ENCODE results near the gene HDAC4. TPM values are rescaled to one million over a fixed set of nuclear protein-coding genes. Genes with fewer than 3 reads are reported as not detected.

HDAC4 gene
- total RNA-seq, 1 experiment from 2014 or later, result 6.4 TPM

DNA sequence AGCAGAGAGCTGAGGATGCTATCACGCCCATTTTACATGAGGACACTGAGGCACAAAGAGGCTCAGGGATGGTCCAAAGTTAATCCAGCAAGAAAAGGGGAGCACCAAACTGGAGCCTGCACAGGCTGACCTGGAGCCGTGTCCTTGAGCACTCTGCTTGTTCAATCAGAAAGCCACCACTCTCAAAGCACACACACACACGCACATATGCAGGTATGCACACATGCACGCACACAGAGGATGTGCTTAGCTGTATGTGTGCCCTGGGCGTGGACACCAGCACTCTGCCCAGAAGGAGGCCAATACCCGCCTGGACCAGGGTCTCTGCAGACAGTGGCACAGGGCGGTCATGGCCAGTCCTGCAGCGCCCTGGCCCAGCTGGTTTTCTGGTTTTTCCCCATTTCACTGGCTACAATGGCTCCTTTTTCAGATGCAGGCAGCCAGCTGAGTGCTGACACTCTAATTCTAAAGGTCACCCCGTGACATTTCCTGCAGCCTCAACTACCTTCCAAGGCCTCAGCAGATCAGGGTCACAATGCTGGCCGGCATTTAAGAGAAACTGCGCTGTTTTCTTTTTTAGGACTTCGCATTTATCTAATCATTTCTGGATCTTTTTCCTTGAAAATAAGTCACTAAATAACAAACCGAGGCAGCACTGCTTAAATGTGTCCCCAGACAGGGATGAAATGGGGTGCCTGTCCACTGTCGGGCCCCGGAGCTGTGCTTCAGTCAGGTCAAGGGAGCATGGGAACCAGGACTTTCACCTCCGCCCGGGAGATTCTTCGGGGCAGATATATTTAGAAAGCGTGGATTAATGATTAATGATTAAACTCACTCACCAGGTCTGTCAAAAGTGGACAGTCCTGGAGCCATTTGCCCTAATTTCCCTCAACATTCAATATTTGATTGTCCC lies 104.5 kb downstream of the HDAC4 start:
- no peak for DNase-seq (ENCODE audit: low spot score)

DNA sequence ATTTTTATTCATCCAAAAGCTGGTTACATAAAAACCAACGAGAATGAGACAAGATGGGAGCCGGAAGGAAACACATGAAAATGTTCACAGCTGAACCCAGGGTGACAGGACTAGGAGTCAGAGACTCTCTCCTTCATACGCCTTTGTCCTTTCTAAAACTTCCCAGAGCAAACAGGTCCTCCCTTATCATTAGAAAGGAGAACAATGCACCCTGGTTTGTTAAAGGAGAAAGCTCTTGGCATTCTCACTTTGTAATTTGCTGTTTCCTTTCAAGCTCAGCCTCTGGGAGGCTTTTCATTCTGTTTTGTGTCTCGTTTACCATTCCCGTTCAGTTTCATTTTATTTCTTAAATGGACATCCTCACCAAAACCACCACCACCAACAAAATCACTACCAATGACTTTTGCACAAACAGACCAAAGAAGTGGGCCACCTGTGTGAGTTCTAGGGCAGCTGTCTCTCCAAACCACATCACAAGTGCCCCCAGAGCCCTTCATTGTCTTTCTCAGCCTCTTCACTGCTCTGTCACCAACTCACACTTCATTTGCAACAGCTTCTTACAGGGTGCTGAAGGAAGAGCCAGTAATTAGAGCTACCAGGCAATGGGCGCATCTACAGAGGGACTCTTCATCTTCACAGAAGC lies 105.3 kb downstream of the HDAC4 start:
- DNase-seq (ENCODE audit: low spot score), result no peak

DNA sequence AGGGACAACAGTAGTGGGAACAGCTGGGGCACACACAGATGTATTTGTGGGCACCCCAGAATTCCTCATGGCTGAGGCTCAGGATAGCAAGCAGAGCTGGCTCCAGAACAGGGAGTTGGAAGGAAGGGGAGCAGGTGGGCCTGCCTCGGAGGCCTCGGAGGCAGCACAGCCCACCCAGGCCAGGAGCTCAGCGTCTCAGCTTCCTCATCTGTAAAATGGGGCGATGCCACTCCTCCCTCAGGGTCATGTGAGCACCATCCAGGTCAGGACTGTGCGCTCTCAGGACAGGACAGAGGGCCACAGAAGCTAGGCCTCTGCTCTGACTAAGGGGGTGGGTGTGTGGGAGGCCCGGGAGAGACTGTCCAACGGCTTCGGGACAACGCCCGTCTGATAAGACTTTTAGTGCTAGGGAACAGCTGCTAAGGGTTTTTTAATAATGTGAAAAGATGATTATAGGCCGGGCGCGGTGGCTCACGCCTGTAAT lies 106.2 kb downstream of the HDAC4 start:
- DNase-seq (ENCODE audit: low spot score), result no peak

DNA sequence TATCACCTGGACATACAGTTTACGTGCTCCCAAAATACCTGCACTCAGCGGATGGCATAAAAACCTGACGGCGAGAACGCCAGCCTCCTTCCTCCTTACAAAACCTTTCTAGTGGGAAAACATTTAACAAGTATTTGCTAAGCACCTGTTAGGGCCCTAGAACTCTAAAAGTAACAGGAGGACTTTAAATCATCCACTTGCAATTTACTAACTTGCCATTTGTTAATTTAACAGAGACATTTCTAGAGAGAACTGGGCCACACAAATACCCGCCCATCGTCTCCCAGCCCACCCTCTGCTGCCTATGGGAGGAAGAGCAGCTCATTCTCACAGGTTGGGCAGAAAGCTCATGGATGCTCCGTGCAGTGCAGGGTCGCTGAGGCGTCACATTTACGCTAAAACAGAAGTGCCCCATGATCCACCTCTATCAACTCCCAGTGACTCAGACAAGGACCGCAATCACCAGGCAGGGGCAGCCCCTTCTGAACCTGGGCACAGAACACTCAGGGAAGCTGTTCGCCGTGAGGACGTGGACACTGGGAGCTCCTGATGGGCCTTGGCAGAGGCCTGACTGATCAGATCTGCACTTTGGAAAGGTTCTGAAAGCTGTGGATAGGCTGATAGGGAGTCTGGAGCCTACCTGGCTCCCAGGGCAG lies 106.9 kb downstream of the HDAC4 start:
- no peak for DNase-seq (ENCODE audit: low spot score)

DNA sequence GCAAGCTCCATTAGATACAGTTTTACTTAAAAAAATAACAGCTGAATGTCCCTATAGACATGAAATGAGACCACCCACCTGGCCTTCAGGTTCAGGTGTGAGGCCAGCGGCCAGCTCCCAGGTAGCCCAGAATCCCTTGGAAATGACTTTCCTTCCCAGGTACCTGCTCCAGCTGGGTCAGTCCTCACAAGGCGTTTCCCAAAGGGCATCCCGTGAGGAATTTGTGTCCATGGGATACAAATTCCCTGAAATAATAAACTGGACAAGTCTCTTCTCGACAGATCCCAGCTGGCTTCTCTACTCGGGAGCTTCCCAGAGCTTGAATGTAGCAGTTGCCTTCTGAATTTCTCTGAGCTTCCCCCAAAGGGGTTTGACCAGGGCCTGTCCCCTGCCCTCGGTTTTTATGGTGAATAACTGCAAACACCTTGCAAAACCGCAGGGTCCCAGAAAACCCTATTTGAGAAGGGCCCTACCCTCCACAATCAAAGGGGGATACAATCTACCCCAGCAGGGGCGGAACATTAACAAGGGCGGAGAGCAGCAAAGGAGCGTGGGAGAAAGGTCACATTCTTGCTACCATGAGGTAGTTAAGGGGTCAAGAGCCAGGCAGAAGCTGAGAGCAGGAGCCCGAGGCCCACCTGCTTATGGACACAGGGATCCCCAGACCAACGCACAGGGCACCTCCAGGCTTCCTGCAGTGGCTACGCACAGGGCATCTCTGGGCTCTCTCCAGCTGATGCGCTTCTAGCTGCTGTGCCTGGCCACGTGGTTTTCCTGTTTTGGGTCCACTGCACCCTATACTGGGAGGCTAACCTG lies 107.7 kb downstream of the HDAC4 start:
- DNase-seq (ENCODE audit: low spot score), result no peak

DNA sequence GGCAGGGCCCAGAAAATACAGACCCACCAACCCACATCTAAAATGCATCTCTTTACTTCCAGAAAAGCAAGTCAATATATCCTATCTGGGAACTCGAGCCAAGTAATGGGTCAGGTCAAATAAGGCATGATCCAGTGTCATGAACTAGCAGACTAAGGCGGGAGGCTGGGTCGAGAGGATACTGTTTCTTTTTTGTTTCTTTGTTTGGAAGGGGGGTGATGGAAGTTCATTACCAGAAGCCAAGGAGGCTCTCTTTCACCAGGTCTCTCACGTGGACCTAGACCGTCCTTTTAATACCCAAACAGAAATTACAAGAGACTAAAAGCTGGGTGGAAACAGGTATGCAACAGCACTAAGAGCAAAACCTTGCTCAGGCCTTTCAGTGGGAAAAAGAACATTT lies 108.3 kb downstream of the HDAC4 start:
- DNase-seq (ENCODE audit: low spot score), result no peak

DNA sequence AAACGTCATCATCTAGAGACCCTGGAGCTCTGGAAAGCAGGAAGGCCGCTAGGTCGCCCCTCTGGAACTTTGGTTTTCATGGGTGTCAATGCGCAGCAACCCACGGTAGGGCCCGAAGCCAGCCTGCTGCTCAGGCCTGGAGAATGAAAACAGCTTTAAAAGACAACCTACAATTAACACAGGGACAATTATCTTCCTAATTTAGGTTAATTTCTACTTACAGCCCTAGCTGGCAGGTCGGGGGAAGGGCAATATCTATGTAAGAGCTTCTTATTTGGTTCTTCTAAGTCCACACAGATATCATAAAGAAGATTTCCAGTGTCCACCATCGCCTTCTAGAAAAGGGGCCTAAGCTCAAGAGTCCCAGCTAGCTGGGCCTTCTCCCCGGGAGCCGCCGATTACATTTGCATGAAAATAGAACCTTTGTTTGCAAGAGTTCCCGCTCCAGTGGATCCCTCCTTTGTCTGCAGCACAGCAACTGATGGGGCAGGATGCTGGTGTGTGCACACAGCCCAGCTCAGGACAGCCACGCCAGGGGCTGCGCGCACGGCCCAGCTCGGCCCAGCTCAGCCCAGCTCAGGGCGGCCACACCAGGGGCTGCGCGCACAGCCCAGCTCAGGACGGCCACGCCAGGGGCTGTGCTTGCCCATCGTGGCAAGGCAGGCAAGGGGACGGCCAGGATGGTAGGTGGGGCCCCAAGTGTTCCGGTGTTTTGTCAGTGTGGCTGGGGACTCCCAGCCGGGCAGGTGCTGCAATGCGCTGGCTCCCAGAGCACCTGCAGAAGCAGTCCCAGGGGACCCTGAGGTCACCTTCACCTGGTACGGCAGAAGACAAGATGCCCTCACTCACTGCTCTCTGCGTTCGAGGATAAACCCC lies 109.1 kb downstream of the HDAC4 start:
- no peak for DNase-seq (ENCODE audit: low spot score)

DNA sequence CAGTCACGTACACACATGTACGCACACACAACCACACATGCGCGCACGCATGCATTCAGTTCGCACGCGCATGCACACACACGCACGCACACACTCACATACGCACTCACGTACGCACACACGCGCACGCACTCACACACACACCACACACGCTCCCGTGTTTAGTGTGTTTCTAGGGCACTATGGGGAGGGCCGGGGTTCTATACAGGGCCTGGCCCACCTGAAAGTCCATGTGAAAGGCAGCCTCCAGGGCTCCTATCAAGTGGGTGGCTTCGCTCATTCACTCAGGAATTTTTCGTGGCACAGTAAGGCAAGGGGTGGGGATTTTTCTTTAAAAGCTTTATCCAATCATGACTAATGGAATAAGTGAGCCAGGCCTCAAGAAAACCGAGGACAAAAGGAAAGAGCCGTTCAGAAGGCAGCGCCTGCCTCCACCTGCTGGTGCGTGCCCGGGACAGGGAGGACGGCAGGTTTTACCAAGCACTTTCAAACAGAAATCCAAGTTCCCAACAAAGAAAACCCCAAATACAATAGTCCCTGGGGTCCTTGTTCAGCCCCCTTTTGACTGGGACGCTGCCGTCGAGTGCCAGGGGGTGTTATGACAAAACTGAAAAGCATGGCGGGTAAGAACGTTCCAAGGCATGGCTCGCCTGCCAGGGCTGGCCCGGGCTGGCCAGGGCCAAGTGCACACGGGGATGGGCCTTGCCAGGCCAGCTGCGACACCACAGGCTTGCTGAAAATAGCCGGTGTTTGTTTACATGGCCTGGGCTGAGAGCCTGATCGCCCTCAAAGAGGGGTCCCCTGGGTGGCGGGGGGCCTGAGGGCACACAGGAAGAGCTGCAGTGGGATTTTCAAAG lies 110.0 kb downstream of the HDAC4 start:
- DNase-seq (ENCODE audit: low spot score), result no peak

DNA sequence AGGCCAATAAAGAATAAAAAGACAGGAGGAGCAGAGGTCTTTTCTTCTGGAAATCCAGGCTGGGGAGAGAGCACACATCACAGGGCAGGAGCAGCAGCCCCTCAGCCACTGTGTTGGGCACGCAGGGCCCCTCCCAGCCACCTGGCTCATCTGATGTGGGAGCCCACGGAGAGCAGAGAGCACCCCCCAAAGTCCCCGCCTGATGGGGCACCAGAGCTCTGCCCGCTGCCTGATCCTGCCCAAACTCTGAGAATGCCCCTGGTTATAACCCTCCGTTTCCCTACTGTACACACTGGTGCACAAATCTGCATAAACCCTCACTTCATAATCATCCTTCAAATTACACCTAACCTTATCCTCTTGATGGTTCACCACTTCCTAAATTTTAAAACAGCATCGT lies 111.3 kb downstream of the HDAC4 start:
- DNase-seq (ENCODE audit: low spot score), result no peak

DNA sequence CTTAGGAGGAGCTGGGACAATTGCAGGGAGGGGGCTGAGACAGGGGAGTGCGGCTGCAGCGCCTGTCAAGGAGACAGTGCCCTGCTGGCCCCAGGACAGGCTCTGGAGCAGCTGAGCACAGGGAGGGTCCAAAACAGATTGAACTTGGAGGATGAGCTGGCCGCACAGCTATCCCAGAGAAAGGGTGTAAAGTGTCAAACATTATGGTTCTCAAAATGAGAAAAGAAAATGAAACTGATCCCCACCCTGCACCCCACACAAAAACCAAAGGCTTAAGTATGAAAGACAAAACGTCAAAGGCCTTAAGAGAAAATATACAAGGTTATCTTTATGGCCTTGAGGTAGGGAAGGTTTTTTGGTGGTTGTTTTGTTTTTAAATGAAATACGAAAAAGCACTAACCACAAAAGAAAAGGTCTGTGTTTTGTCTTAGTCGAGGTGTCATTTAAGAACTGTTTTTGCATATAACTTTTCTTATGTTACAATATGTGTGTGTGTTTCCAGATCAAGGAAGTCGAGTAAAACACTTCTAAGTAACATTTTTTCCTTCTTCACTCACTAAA lies 111.8 kb downstream of the HDAC4 start:
- DNase-seq (ENCODE audit: low spot score), result no peak

DNA sequence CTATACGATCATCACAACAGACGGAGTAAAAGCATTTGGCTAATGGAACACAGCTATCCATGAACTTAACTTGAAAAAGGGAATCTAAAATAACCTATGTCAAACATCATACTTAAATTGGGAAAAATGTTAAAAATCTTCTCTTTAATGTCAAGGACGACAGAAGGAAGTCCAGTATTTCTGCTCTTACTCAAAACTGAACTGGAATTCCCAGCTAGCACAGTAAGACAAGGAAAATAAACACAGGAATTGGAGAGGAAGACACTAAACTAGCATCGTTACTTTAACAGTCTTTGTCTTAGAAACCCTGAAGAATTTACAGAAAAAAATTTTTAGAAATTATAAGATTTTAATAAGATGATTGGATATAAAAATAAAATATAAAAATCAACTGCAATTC lies 112.6 kb downstream of the HDAC4 start:
- DNase-seq (ENCODE audit: low spot score), result no peak

DNA sequence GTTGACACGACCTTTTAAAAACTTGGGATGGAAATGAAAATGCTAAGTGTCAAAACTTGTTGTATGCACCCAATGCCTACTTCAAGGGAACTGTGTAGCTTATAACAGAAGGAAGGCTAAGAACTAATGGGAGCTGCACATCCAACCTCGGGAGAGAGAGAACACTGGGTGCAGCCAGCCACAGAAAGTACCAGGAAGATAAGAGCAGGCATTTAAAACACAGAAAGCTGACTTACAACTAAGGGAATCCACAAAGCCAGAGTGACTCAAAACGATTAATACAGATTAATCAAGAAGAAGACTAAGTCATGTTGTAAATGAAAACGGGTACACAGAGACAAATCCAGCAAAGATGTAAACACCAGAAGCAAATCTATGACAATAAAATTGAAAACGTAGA lies 113.4 kb downstream of the HDAC4 start:
- DNase-seq (ENCODE audit: low spot score), result no peak

DNA sequence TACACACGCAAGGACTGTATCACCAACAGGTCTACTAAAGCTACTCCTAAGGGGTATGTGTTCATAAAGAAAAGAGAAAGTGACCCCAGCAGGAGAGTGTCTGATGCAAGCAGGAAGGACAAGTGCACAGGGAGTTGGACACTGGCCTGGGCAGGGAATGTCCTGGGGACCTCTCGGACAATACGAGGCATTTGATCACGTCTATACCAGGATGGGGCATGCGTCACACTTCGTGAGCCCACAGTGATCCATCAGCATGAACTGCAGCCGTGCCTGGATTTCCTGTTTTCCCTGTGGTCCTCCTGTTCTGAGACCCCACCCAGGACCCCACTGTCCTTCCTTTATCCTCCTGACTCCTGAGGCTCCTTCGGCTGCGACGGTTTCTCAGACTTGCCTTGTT lies 113.9 kb downstream of the HDAC4 start:
- DNase-seq (ENCODE audit: low spot score), result no peak

DNA sequence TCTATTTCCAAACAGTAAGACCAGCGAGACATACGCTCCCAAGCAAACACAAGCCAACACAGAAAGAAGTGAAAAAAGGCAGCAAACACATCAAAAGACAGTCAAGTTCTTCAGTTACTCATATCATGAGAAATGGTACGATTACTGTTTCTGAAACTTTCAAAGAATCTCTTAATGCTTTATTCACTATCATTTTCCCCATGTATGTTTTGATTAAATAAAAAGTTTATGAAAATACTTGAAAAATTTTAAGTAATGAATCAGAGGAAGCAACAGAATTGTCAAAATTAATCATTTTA lies 114.9 kb downstream of the HDAC4 start:
- DNase-seq (ENCODE audit: low spot score), result no peak

DNA sequence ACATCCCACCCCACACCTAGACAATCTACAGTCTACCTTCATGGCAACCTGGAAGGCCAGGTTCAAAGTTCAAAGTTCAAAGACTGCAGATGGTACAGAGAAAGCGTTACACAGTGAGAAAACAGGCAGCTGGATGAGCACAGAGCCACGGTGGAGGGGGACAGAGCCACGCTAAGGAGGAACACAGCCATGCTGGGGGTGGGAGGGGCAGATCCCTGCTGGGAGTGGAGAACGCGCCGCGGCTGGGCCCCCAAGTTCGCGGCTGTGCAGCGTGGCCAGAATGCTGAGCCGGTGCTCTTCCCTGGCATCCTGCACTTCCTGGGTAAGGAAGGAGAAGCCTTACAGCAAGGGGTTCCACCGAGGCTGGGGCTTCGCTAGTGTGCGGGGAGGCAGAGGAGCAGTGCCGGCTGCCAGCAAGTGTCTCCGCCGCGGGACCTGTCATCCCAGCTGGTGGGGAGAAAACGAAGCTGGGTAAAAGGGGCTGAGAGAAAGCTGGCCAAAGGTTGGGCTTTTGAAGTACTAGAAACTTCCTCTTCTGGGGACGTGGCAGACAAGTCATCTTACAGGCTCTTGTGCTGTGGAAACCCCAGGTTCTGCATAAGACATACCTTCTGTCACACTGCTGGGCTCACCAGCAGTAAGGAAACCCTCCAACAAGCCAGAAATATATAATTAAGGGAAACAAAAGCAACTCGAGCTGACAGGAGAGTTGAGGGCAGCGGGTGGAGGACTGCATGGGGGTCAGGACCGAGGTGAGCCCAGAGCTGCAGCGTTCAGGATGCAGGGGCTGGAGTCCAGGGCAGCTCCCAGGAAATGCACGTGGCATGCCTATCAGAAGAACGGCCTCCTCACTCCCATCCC lies 115.5 kb downstream of the HDAC4 start:
- no peak for DNase-seq (ENCODE audit: low spot score)

DNA sequence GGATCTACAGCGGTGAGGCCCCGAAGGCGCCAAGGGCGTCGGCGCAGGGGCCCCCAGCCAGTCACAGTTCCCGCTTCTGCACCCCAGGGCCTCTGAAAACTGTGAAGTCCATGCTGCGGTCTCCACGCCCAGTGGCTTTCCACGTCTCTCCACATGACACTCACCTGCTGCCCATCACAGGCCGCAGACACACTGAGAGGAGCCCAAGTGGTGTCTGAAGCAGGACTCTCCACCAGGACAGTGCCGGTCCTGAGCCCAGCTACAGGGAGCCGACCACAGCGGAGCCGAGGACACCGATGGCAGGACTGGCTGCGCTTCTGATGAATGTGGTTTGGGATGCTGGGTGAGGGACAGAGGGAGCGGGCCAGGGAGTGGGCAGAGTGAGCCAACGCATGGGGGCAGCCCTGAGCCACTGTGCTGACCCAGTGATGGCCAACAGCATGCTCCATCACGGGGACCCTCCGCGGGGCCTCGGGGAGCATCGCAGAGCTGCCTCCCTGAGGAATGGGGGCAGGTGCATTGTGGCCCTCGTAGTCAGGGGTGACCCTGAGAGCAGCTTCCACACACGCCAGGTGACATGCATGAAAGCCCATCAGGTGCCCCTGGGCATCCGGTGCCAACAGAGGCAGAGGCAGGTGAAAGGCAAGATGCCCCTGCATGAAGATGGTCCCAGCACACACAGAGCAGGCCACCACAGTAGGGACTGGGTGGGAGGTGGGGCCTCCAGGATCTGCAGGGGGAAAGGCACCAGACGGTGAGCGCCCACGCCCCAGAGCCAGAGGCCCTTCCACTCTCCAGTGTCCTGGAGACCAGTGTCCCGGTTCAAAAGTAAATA lies 116.6 kb downstream of the HDAC4 start:
- no peak for DNase-seq (ENCODE audit: low spot score)

DNA sequence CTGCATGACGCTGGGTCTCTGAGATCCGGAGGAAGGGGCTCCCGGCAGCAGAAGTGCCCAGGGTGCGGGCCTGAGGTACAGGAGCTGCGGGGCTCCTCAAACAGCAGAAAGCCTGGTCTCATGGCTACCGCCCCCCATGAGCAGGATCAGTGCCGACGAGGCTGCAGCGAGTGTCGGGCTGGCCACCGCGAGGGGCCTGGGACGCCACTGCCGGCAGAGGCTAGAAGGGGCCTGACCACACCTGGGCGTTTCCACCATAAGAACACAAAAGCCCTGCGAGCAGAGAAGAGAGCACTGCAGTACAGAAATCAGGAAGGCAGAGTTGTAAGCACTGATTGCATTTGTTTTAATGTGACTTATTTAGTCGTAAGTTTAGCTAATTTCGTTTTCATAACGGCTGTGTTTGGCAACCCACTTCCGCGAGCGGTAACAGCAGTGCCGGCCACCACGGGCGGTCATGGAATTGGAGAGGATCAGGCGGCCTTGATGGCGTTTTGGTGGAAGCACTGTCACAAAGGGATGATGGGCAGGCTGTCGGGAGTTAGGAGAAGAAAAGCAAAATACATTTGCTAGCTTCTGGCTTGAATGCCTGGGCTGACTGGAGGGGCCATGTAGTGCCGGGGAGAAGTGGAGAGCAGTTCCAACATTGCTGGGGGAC lies 117.4 kb downstream of the HDAC4 start:
- DNase-seq (ENCODE audit: low spot score), result no peak

Data from H4 (cell line).